Measurements from ENCODE around the gene LTB. TPM values are rescaled to one million over a fixed set of nuclear protein-coding genes. Genes with fewer than 3 reads are reported as not detected.

Gene LTB
- total and polyA plus RNA-seq, 9 of the 15 experiments (the other 6 are each of a cell fraction or from before 2014, with no cell fraction given), result 0.07 to 0.51 TPM; not detected in 7

GRCh38 chr6:31534521-31535040 lies 47.6 kb downstream of the LTB start (continued):
- TF ChIP-seq AFF1 (IDR thresholded peaks at IDR 0.05; ENCODE audit: low read depth in 1 of 2, partially characterized antibody in 2 of 2) (no peak), KLF1 (tag; IDR thresholded peaks at IDR 0.05) (no peak), RBFOX2 (IDR thresholded peaks at IDR 0.05; ENCODE audit: low read depth, low read length) (peak; percentile 87), ZFP30 (CRISPR knock-in tag; IDR thresholded peaks at IDR 0.05; ENCODE audit: borderline replicate concordance) (no peak), DDX20 (tag; IDR thresholded peaks at IDR 0.05; ENCODE audit: low read depth) (no peak), USF1 (CRISPR knock-in tag; IDR thresholded peaks at IDR 0.05) (0 out of 2 replicates have a peak, but pooled peaks have one; percentile 7), PHF8 (IDR thresholded peaks at IDR 0.05; ENCODE audit: borderline replicate concordance, low read length) (no peak), POLR3G (IDR thresholded peaks at IDR 0.05; ENCODE audit: extremely low read depth, insufficient read length, insufficient replicate concordance) (no peak), RBM22 (IDR thresholded peaks at IDR 0.05; ENCODE audit: low read depth, low read length, poor library complexity, severe bottlenecking) (peak; percentile 95), BHLHE40 (IDR thresholded peaks at IDR 0.05; ENCODE audit: low read length) (no peak), TFAP4 (CRISPR knock-in tag; IDR thresholded peaks at IDR 0.05; ENCODE audit: borderline replicate concordance) (no peak), ZBTB9 (CRISPR knock-in tag; IDR thresholded peaks at IDR 0.05) (no peak), U2AF2 (optimal IDR thresholded peaks at IDR 0.05; ENCODE audit: low read depth, low read length) (no peak)

All from K562 (cell line).